ENCODE results near the gene NTN3. TPM values are rescaled to one million over a fixed set of nuclear protein-coding genes. Genes with fewer than 3 reads are reported as not detected.

NTN3 gene
- total and polyA plus RNA-seq, 2 donors: 0.02 to 0.71 TPM

DNA sequence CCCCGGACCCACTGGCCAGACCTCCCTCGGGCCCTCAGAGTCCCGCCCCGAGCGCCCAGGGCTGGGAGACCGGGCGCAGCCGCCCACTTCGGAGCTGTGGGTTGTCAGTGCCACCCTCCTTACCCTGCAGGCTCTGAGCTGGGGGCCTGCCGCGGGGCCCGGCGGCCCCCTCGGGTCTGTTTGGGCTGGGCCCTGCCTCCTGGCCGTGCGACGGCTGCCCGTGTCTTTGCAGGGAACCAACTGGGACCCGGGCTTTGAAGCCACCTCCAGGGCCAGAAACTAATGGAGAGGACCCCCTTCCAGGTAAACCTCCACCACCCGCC lies 10.7 kb upstream of the NTN3 start:
- DNase-seq (ENCODE audit: low read depth in 6 of 9, low spot score in 9 of 9): no peak
- H3K27ac ChIP-seq (ENCODE audit: low read depth in 1 of 2, low read length in 1 of 2): peak overlapping the region in 1 of 2 donors; percentile 12
- no peaks in the 10 kb centered on the region for H3K27me3 ChIP-seq (ENCODE audit: control insufficient read depth in 2 of 2, insufficient read depth in 1 of 2, low read length in 1 of 2)
- WGBS: 6% methylated on average over 20 of the region's 20 CpGs
- H3K36me3 ChIP-seq (ENCODE audit: control insufficient read depth in 2 of 2, insufficient read depth in 2 of 2, low read length in 1 of 2): peaks cover 26 to 34% of the 10 kb centered on the region in 2 donors
- no peaks in the 10 kb centered on the region for H3K9me3 ChIP-seq (ENCODE audit: control insufficient read depth in 2 of 2, insufficient read depth in 1 of 2, low read length in 1 of 2)
- H3K4me1 ChIP-seq (ENCODE audit: control insufficient read depth in 2 of 2, insufficient read depth in 2 of 2, low read length in 2 of 2): peaks cover 15 to 22% of the 10 kb centered on the region in 2 donors
- H3K4me3 ChIP-seq (ENCODE audit: low read length in 2 of 2): peak overlapping the region; percentile 49 to 58

DNA sequence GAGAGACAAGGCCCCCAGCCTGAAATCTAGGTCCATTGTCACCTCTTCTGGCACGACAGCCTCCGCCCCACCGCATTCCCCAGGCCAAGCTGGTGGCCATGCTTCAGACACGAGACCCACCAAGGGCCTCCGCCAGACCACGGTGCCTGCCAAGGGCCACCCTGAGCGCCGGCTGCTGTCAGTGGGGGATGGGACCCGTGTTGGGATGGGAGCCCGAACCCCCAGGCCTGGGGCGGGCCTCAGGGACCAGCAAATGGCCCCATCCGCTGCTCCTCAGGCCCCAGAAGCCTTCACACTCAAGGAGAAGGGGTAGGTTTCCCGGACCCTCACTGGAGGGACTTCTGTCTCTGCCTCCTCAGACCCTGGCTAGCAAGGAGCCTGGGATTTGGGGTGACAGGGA lies 10.2 kb upstream of the NTN3 start:
- peaks cover 15 to 22% of the 10 kb centered on the region in 2 donors for H3K4me1 ChIP-seq (ENCODE audit: control insufficient read depth in 2 of 2, insufficient read depth in 2 of 2, low read length in 2 of 2)
- H3K4me3 ChIP-seq (ENCODE audit: low read length in 2 of 2): peak overlapping the region in 1 of 2 donors; percentile 49
- H3K27ac ChIP-seq (ENCODE audit: low read depth in 1 of 2, low read length in 1 of 2): no peak overlapping the region
- no peak for DNase-seq (ENCODE audit: low read depth in 6 of 9, low spot score in 9 of 9)
- H3K9me3 ChIP-seq (ENCODE audit: control insufficient read depth in 2 of 2, insufficient read depth in 1 of 2, low read length in 1 of 2): no peaks in the 10 kb centered on the region
- H3K36me3 ChIP-seq (ENCODE audit: control insufficient read depth in 2 of 2, insufficient read depth in 2 of 2, low read length in 1 of 2): peaks cover 20 to 28% of the 10 kb centered on the region in 2 donors
- 92% methylated on average over 13 of the region's 13 CpGs for WGBS
- H3K27me3 ChIP-seq (ENCODE audit: control insufficient read depth in 2 of 2, insufficient read depth in 1 of 2, low read length in 1 of 2): no peaks in the 10 kb centered on the region

DNA sequence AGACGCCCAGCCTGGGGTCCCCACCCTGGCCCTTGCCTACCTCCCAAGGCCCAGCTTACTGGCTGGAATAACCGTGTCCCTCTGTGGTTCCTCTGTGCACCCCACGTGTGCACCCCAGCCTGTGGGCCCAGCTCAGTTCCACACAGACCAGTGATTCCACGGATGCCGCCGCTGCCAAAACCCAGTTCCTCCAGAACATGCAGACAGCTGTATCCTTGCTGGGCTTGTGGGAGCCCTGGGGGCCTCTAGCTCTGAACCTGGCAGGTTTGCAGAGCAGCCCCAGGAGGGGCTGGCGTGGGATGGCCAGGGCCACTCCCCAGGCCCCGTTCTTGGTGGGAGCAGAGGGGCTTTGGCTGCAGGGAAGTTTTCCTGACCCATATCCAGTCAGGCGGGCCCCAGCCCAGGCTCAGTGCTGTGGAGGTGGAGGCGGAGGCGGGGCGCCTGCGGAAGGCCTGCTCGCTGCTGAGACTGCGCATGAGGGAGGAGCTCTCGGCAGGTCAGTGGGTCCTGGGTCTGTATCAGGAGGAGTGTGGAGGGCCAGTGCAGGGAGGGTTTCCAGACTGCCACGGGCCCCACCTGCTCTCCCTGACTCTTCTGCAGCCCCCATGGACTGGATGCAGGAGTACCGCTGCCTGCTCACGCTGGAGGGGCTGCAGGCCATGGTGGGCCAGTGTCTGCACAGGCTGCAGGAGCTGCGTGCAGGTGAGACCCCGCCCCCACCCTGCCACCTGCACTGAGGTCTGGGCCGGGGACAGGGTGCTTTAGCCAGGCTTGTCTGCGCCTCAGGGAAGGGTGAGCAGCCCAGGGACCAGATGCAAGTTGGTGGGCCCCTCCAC lies 8.8 kb upstream of the NTN3 start:
- peaks cover 7 to 15% of the 10 kb centered on the region in 2 donors for H3K36me3 ChIP-seq (ENCODE audit: control insufficient read depth in 2 of 2, insufficient read depth in 2 of 2, low read length in 1 of 2)
- no peak for DNase-seq (ENCODE audit: low read depth in 6 of 9, low spot score in 9 of 9)
- 98% methylated on average over 23 of the region's 23 CpGs for WGBS

DNA sequence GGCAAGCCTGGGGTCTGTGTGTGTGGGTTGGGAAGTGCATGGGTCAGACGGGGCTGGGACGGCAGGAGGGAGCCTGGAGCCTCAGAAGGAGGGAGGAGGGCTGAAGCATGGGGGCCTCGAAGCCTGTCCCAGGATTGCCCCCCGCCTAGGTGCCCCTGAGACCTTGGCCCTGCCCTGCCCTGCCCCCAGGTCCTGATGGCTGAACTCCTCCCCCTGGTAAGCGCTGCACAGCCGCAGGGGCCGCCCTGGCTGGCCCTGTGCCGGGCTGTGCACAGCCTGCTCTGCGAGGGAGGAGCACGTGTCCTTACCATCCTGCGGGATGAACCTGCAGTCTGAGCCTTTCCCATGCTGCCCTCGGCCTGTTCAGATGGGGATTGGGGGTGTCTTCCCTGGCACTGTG lies 6.8 kb upstream of the NTN3 start:
- DNase-seq (ENCODE audit: low read depth in 6 of 9, low spot score in 9 of 9): no peak
- WGBS: 97% methylated on average over 12 of the region's 12 CpGs

More for the DNA sequence above, 8.8 kb upstream of the NTN3 start:
- Histone ChIP-seq H3K27ac (ENCODE audit: low read depth in 1 of 2, low read length in 1 of 2) (no peak overlapping the region), H3K27me3 (ENCODE audit: control insufficient read depth in 2 of 2, insufficient read depth in 1 of 2, low read length in 1 of 2) (peaks cover 3 to 8% of the 10 kb centered on the region in 2 donors), H3K4me3 (ENCODE audit: low read length in 2 of 2) (no peak overlapping the region), H3K9me3 (ENCODE audit: control insufficient read depth in 2 of 2, insufficient read depth in 1 of 2, low read length in 1 of 2) (no peaks in the 10 kb centered on the region), H3K4me1 (ENCODE audit: control insufficient read depth in 2 of 2, insufficient read depth in 2 of 2, low read length in 2 of 2) (peaks cover 15 to 27% of the 10 kb centered on the region in 2 donors)

DNA sequence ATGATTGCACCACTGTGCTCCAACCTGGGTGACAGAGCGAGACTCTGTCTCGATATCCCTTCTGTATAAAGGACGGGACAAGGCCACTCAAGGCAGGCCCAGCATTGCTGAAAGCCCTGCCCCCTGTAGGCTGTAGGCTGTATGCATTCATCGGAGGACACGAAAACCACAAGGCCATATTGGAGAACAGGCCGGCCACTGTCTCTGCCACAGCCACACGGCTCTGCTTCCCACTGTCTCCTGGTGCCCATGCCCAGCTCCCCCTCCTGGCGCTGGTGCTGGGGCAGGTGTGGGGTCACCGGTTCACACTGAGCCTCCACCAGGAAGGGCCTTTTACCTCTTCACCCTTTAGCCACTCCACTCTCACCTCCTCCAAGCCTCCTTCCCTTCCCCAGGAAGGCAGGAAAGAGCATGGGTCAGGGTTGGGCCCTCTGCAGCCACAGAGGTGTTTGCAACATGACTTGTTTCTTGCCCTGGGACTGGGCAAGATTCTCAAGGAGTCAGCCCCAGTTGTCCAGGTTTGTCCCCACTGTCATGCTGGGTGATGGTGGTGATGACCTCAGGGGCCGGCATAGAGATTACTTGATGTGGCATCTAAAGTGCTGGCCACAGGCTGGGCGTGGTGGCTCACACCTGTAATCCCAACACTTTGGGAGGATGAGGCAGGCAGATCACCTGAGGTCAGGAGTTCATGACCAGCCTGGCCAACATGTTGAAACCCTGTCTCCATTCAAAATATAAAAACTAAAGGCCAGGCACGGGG lies 5.3 kb upstream of the NTN3 start:
- H3K27me3 ChIP-seq (ENCODE audit: control insufficient read depth in 2 of 2, insufficient read depth in 1 of 2, low read length in 1 of 2): peaks cover 39 to 43% of the 10 kb centered on the region in 2 donors
- H3K9me3 ChIP-seq (ENCODE audit: control insufficient read depth in 2 of 2, insufficient read depth in 1 of 2, low read length in 1 of 2): no peaks in the 10 kb centered on the region
- H3K4me3 ChIP-seq (ENCODE audit: low read length in 2 of 2): no peak overlapping the region
- no peak for DNase-seq (ENCODE audit: low read depth in 6 of 9, low spot score in 9 of 9)
- peaks cover 12 to 37% of the 10 kb centered on the region in 2 donors for H3K4me1 ChIP-seq (ENCODE audit: control insufficient read depth in 2 of 2, insufficient read depth in 2 of 2, low read length in 2 of 2)
- H3K27ac ChIP-seq (ENCODE audit: low read depth in 1 of 2, low read length in 1 of 2): no peak overlapping the region
- H3K36me3 ChIP-seq (ENCODE audit: control insufficient read depth in 2 of 2, insufficient read depth in 2 of 2, low read length in 1 of 2): peaks cover 0 to 7% of the 10 kb centered on the region in 2 donors
- WGBS: 95% methylated on average over 12 of the region's 12 CpGs

More for the DNA sequence above, 6.8 kb upstream of the NTN3 start:
- no peak overlapping the region for H3K4me3 ChIP-seq (ENCODE audit: low read length in 2 of 2)
- H3K36me3 ChIP-seq (ENCODE audit: control insufficient read depth in 2 of 2, insufficient read depth in 2 of 2, low read length in 1 of 2): peaks cover 0 to 7% of the 10 kb centered on the region in 2 donors
- H3K4me1 ChIP-seq (ENCODE audit: control insufficient read depth in 2 of 2, insufficient read depth in 2 of 2, low read length in 2 of 2): peaks cover 21 to 33% of the 10 kb centered on the region in 2 donors
- no peaks in the 10 kb centered on the region for H3K9me3 ChIP-seq (ENCODE audit: control insufficient read depth in 2 of 2, insufficient read depth in 1 of 2, low read length in 1 of 2)
- H3K27ac ChIP-seq (ENCODE audit: low read depth in 1 of 2, low read length in 1 of 2): no peak overlapping the region
- H3K27me3 ChIP-seq (ENCODE audit: control insufficient read depth in 2 of 2, insufficient read depth in 1 of 2, low read length in 1 of 2): peaks cover 24 to 28% of the 10 kb centered on the region in 2 donors

DNA sequence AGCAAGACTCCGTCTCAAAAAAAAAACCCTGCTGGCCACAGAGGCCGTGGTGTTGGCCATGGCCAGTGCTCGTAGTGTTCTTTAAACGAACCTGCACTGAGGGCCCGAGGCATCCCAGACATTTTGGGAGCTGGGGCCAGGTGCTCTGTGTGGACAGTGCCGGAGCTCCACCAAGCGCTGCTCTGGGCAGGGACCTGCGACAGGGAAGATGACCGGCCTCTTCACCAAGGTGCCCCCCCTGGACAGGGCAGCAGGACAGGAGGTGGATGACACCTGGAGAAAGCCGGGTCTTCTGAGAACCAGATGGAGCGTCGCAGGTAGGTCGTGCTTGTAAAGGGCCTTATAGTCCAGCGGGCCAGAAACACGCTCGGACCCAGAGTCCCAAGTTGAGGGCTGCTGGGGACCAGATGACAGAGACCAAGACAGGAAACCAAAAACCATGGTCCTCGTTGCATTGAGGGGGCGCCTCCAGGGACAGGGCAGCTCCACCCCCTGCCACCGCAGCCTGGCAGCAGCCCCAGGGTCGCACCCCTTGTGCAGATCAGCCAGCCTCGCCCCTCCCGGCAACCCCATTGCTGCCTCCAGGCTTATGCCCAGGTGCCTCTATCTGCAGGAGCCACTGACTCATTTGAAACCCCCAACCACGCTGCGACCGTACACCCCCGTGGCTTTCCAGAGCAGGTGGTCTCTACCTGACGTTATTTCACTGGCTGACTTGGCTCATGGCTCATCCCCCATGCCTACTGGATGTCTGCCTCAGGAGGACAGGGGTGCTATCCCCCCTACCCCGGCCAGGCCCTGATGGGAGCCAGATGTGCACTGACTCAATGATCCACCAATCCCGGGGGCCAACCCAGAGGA lies 4.2 kb upstream of the NTN3 start:
- no peak for DNase-seq (ENCODE audit: low read depth in 6 of 9, low spot score in 9 of 9)
- Histone ChIP-seq H3K27me3 (ENCODE audit: control insufficient read depth in 2 of 2, insufficient read depth in 1 of 2, low read length in 1 of 2) (peaks cover 49 to 54% of the 10 kb centered on the region in 2 donors), H3K4me3 (ENCODE audit: low read length in 2 of 2) (no peak overlapping the region), H3K9me3 (ENCODE audit: control insufficient read depth in 2 of 2, insufficient read depth in 1 of 2, low read length in 1 of 2) (no peaks in the 10 kb centered on the region), H3K36me3 (ENCODE audit: control insufficient read depth in 2 of 2, insufficient read depth in 2 of 2, low read length in 1 of 2) (peaks cover 0 to 7% of the 10 kb centered on the region in 2 donors), H3K27ac (ENCODE audit: low read depth in 1 of 2, low read length in 1 of 2) (no peak overlapping the region), H3K4me1 (ENCODE audit: control insufficient read depth in 2 of 2, insufficient read depth in 2 of 2, low read length in 2 of 2) (peaks cover 18 to 38% of the 10 kb centered on the region in 2 donors)
- 65% methylated on average over 29 of the region's 29 CpGs for WGBS

DNA sequence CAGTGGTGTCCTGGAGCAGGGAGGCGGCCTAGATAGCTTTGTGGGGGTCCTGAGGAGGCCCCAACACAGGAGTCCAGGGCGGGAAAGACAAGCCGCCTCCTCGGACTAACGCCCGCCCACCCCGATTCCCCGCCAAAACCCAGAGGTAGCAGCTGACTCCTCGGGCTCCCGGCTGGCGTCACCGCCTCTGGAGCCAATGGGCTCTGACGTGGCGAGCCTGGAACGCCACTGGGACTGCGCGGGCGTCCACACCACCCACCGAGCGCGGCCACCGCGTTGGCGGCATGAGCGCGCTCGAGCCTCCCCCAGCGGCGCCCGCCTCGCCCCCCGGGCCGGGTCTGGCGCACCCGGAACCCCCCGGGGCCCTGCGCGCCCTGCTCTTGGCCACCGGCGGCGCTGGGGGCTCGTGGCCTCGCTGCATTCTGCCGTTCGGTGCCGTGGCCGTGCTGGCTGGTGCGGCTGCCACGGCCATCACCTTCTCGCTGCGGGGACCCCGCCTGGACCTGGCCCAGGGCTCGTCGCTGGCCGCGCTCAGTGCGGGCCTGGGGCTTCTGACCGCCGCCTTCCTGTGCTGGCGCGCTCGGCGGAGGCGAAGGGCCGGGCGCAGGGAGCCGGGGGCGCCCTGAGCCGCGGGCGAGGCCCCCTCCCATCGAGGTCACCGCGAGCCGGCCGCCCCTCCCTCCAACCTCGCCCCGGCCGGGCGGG lies 3.4 kb upstream of the NTN3 start:
- Histone ChIP-seq H3K4me3 (ENCODE audit: low read length in 2 of 2) (peak overlapping the region; percentile 18 to 39), H3K27ac (ENCODE audit: low read depth in 1 of 2, low read length in 1 of 2) (no peak overlapping the region), H3K36me3 (ENCODE audit: control insufficient read depth in 2 of 2, insufficient read depth in 2 of 2, low read length in 1 of 2) (peaks cover 0 to 2% of the 10 kb centered on the region in 2 donors), H3K27me3 (ENCODE audit: control insufficient read depth in 2 of 2, insufficient read depth in 1 of 2, low read length in 1 of 2) (peaks cover 57 to 62% of the 10 kb centered on the region in 2 donors), H3K9me3 (ENCODE audit: control insufficient read depth in 2 of 2, insufficient read depth in 1 of 2, low read length in 1 of 2) (no peaks in the 10 kb centered on the region), H3K4me1 (ENCODE audit: control insufficient read depth in 2 of 2, insufficient read depth in 2 of 2, low read length in 2 of 2) (peaks cover 18 to 41% of the 10 kb centered on the region in 2 donors)
- WGBS: 3% methylated on average over 80 of the region's 80 CpGs
- peak in 1 of 9 donors; percentile 29 for DNase-seq (ENCODE audit: low read depth in 6 of 9, low spot score in 9 of 9)

DNA sequence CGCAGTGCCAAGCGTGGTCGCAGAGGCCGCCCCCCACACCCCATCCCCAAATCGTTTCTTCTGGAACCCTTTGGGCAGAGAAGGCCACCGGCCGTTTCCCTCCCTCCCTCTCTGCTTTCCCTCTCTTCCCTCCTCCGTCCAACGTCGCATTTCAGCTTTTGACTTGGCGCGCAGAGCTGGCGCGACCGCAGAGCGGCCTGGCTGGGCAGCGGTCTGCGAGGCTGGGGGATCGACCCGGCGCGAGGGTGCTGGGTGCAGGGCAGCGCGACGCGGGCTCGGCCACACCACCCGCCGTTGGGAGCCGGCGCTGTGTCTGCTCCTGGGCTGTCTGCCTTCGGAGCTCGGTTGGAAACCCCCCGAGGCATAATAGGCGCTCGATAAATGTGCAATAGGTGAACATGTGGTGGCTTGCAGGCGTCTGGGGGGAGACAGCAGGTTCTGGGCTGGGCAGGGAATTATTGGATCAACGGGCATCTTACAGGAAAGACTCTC lies 2.8 kb upstream of the NTN3 start:
- H3K27ac ChIP-seq (ENCODE audit: low read depth in 1 of 2, low read length in 1 of 2): no peak overlapping the region

More for the DNA sequence above, 2.8 kb upstream of the NTN3 start:
- Histone ChIP-seq H3K9me3 (ENCODE audit: control insufficient read depth in 2 of 2, insufficient read depth in 1 of 2, low read length in 1 of 2) (no peaks in the 10 kb centered on the region), H3K4me3 (ENCODE audit: low read length in 2 of 2) (peak overlapping the region; percentile 18 to 39), H3K4me1 (ENCODE audit: control insufficient read depth in 2 of 2, insufficient read depth in 2 of 2, low read length in 2 of 2) (peaks cover 18 to 45% of the 10 kb centered on the region in 2 donors), H3K36me3 (ENCODE audit: control insufficient read depth in 2 of 2, insufficient read depth in 2 of 2, low read length in 1 of 2) (peaks cover 0 to 2% of the 10 kb centered on the region in 2 donors), H3K27me3 (ENCODE audit: control insufficient read depth in 2 of 2, insufficient read depth in 1 of 2, low read length in 1 of 2) (peaks cover 63 to 68% of the 10 kb centered on the region in 2 donors)
- WGBS: 1% methylated on average over 38 of the region's 38 CpGs
- DNase-seq (ENCODE audit: low read depth in 6 of 9, low spot score in 9 of 9): peak in 1 of 9 donors; percentile 34

Measured in thymus (tissue), 11 donors.